ENCODE measurements around the gene ESRRG. TPM values are rescaled to one million over a fixed set of nuclear protein-coding genes. Genes with fewer than 3 reads are reported as not detected.

The ESRRG gene
- total and polyA plus RNA-seq, 2 donors (not counting 3 experiments of a cell fraction or from before 2014, with no cell fraction given) = not detected

- H3K9me1 ChIP-seq (replicated peaks; ENCODE audit: control insufficient read depth, extremely low read depth, insufficient read depth, low read length) = no peaks in the 10 kb centered on the region
- intact Hi-C loops (cut with micrococcal nuclease) = no loop called here
- H2AFZ ChIP-seq (ENCODE audit: low read depth, low read length) = no peak overlapping the region
- DNase-seq (ENCODE audit: low read depth, low spot score) = no peak
- dilution Hi-C loops (cut with MboI; ENCODE audit: extremely low pct_ligation_motif_present, low sequenced_read_pairs) = no loop called here
- BruUV-seq (replicated peaks) = no TSS peak
- no peaks in the 10 kb centered on the region for H3K36me3 ChIP-seq (ENCODE audit: control insufficient read depth in 2 of 2, extremely low read depth in 1 of 2, insufficient read depth in 2 of 2, low read length in 2 of 2)
- no peaks in the 10 kb centered on the region for H3K27me3 ChIP-seq (ENCODE audit: control insufficient read depth in 2 of 2, insufficient read depth in 2 of 2, low read length in 2 of 2)
- no peak overlapping the region for H3K27ac ChIP-seq (ENCODE audit: insufficient read depth, low read depth, low read length)
- no peak overlapping the region for H3K4me3 ChIP-seq (replicated peaks in 1 of 3; ENCODE audit: insufficient read depth in 1 of 3, low read depth in 1 of 3, low read length in 3 of 3)
- FAIRE-seq = no peak
- H4K20me1 ChIP-seq (replicated peaks; ENCODE audit: control insufficient read depth, extremely low read depth, insufficient read depth, low read length) = no peaks in the 10 kb centered on the region
- ChIA-PET POLR2A (no interaction called here), CTCF (no interaction called here)
- TF ChIP-seq POLR2A (IDR thresholded peaks at IDR 0.05; ENCODE audit: low read depth, low read length) (no peak), CTCF (IDR thresholded peaks at IDR 0.05; ENCODE audit: extremely low read depth in 1 of 2, insufficient read depth in 1 of 2, low read depth in 1 of 2, low read length in 2 of 2) (no peak), FOS (IDR thresholded peaks at IDR 0.05; ENCODE audit: borderline replicate concordance, insufficient read depth, low read length) (no peak), EZH2 (IDR thresholded peaks at IDR 0.05; ENCODE audit: borderline replicate concordance, low read depth, low read length, severe bottlenecking) (no peak), JUN (IDR thresholded peaks at IDR 0.05; ENCODE audit: borderline replicate concordance, insufficient read depth, insufficient read length, low read depth) (no peak), MYC (IDR thresholded peaks at IDR 0.05; ENCODE audit: low read depth, low read length) (no peak), GATA2 (IDR thresholded peaks at IDR 0.05; ENCODE audit: insufficient read depth, insufficient read length, low read depth, low read length) (no peak)
- no peaks in the 10 kb centered on the region for H3K4me1 ChIP-seq (ENCODE audit: control insufficient read depth, extremely low read depth, insufficient read depth, low read length)
- no peaks in the 10 kb centered on the region for H3K79me2 ChIP-seq (ENCODE audit: control insufficient read depth, insufficient read depth, low read length)
- H3K9me3 ChIP-seq (replicated peaks; ENCODE audit: control insufficient read depth, insufficient read depth, low read length) = no peaks in the 10 kb centered on the region
- no peak overlapping the region for H3K9ac ChIP-seq (replicated peaks; ENCODE audit: extremely low read depth, insufficient read depth, low read length)
- H3K4me2 ChIP-seq (ENCODE audit: insufficient read depth, low read length) = no peak overlapping the region
These were observed 90.2 kb downstream of the ESRRG start for GRCh38 chr1:216632980-216633379.

GRCh38 chr1:216630532-216630931 lies 92.7 kb downstream of the ESRRG start:
- Histone ChIP-seq H3K4me1 (ENCODE audit: control insufficient read depth, extremely low read depth, insufficient read depth, low read length) (no peaks in the 10 kb centered on the region), H3K36me3 (ENCODE audit: control insufficient read depth in 2 of 2, extremely low read depth in 1 of 2, insufficient read depth in 2 of 2, low read length in 2 of 2) (no peaks in the 10 kb centered on the region), H2AFZ (ENCODE audit: low read depth, low read length) (no peak overlapping the region), H3K27me3 (ENCODE audit: control insufficient read depth in 2 of 2, insufficient read depth in 2 of 2, low read length in 2 of 2) (no peaks in the 10 kb centered on the region), H3K9ac (replicated peaks; ENCODE audit: extremely low read depth, insufficient read depth, low read length) (no peak overlapping the region), H3K4me2 (ENCODE audit: insufficient read depth, low read length) (no peak overlapping the region), H3K4me3 (replicated peaks in 1 of 3; ENCODE audit: insufficient read depth in 1 of 3, low read depth in 1 of 3, low read length in 3 of 3) (no peak overlapping the region), H3K27ac (ENCODE audit: insufficient read depth, low read depth, low read length) (no peak overlapping the region), H3K79me2 (ENCODE audit: control insufficient read depth, insufficient read depth, low read length) (no peaks in the 10 kb centered on the region), H3K9me3 (replicated peaks; ENCODE audit: control insufficient read depth, insufficient read depth, low read length) (peaks cover 2% of the 10 kb centered on the region), H4K20me1 (replicated peaks; ENCODE audit: control insufficient read depth, extremely low read depth, insufficient read depth, low read length) (no peaks in the 10 kb centered on the region), H3K9me1 (replicated peaks; ENCODE audit: control insufficient read depth, extremely low read depth, insufficient read depth, low read length) (no peaks in the 10 kb centered on the region)
- intact Hi-C loops (cut with micrococcal nuclease) (no loop called here), dilution Hi-C loops (cut with MboI; ENCODE audit: extremely low pct_ligation_motif_present, low sequenced_read_pairs) (no loop called here)
- FAIRE-seq = no peak
- BruUV-seq (replicated peaks) = no TSS peak
- POLR2A ChIA-PET = no interaction called here
- no peak for TF ChIP-seq POLR2A (IDR thresholded peaks at IDR 0.05; ENCODE audit: low read depth, low read length)
- no peak for TF ChIP-seq CTCF (IDR thresholded peaks at IDR 0.05; ENCODE audit: extremely low read depth in 1 of 2, insufficient read depth in 1 of 2, low read depth in 1 of 2, low read length in 2 of 2)
- no peak for TF ChIP-seq GATA2 (IDR thresholded peaks at IDR 0.05; ENCODE audit: insufficient read depth, insufficient read length, low read depth, low read length)
- no peak for TF ChIP-seq JUN (IDR thresholded peaks at IDR 0.05; ENCODE audit: borderline replicate concordance, insufficient read depth, insufficient read length, low read depth)
- no peak for TF ChIP-seq MAX (IDR thresholded peaks at IDR 0.05; ENCODE audit: insufficient read depth, insufficient read length)
- TF ChIP-seq EZH2 (IDR thresholded peaks at IDR 0.05; ENCODE audit: borderline replicate concordance, low read depth, low read length, severe bottlenecking) = no peak
- CTCF ChIA-PET = no interaction called here
- no peak for DNase-seq (ENCODE audit: low read depth, low spot score)
